CD4-positive, CD25-positive, alpha-beta regulatory T cell (primary cell): ENCODE measurements around the gene BIRC7. TPM values are rescaled to one million over a fixed set of nuclear protein-coding genes. Genes with fewer than 3 reads are reported as not detected.
A peak's percentile ranks its signal among the peaks of the same experiment; 100 is the strongest.

Experiments
- ATAC-seq, 2 donors: fragments of 150-1000 bp; cut with Tn5 transposase; one replicate each; pipeline ENCODE4 v1.10.0; 2021; ENCODE audit warnings: low read depth in 2 of 2, moderate number of reproducible peaks in 2 of 2, moderate library complexity in 1 of 2
- DNase-seq, 3 donors: peaks; one replicate each; pipeline versions ENCODE4 v3.0.0 to v3.0.0-alpha.2; 2012 to 2022; ENCODE audit warnings: mixed read lengths in 1 of 3
- H3K27ac ChIP-seq: one replicate; pipeline ENCODE4 v1.7.0; 2013; ENCODE audit warnings: mild to moderate bottlenecking, low read length; ENCODE audit not compliant: insufficient read depth, poor library complexity, severe bottlenecking
- H3K27me3 ChIP-seq: one replicate; pipeline ENCODE4 v1.7.0; 2013; ENCODE audit warnings: low read length; ENCODE audit not compliant: control insufficient read depth, insufficient read depth
- H3K36me3 ChIP-seq: one replicate; pipeline ENCODE4 v1.7.0; 2013; ENCODE audit warnings: mild to moderate bottlenecking, low read length, moderate library complexity; ENCODE audit not compliant: control insufficient read depth, insufficient read depth
- H3K4me1 ChIP-seq: 2 replicates; pipeline ENCODE4 v1.7.0; 2013; ENCODE audit warnings: mild to moderate bottlenecking, low read length; ENCODE audit not compliant: insufficient read depth, control insufficient read depth, poor library complexity, severe bottlenecking
- H3K4me3 ChIP-seq: one replicate; pipeline ENCODE4 v1.7.0; 2013; ENCODE audit warnings: low read depth, mild to moderate bottlenecking, low read length, moderate library complexity
- H3K9me3 ChIP-seq, 2 experiments: 1 replicate in 1 of 2; 2 replicates in 1 of 2; pipeline ENCODE4 v1.7.0; 2013; ENCODE audit warnings: low read length in 2 of 2, mild to moderate bottlenecking in 1 of 2, moderate library complexity in 1 of 2; ENCODE audit not compliant: control insufficient read depth in 2 of 2
- H3K27ac Mint-ChIP-seq, 3 donors: one replicate each; pipeline ENCODE4 v1.8.0; 2020 to 2022; ENCODE audit warnings: mild to moderate bottlenecking in 3 of 3, mixed read lengths in 3 of 3, moderate library complexity in 2 of 3
- H3K27me3 Mint-ChIP-seq: one replicate; pipeline ENCODE4 v1.8.0; 2022; ENCODE audit warnings: mild to moderate bottlenecking, mixed read lengths
- H3K36me3 Mint-ChIP-seq: one replicate; pipeline ENCODE4 v1.8.0; 2020; ENCODE audit warnings: mixed read lengths
- H3K4me1 Mint-ChIP-seq, 4 donors: one replicate each; pipeline ENCODE4 v1.8.0; 2020 to 2022; ENCODE audit warnings: mixed read lengths in 4 of 4, mild to moderate bottlenecking in 1 of 4
- H3K4me3 Mint-ChIP-seq, 4 donors: one replicate each; pipeline ENCODE4 v1.8.0; 2020 to 2022; ENCODE audit warnings: mild to moderate bottlenecking in 4 of 4, mixed read lengths in 4 of 4, moderate library complexity in 3 of 4
- H3K9me3 Mint-ChIP-seq, 7 donors: one replicate each; pipeline ENCODE4 v1.8.0; 2020 to 2022; ENCODE audit warnings: mixed read lengths in 7 of 7, mild to moderate bottlenecking in 3 of 7, moderate library complexity in 2 of 7
- polyA plus RNA-seq, 4 donors: library from polyadenylated mRNA; unstranded; fragments of 300-500 nt; fragmentation: Illumina TruSeq; gene quantifications; one replicate each; pipeline ENCODE4 v1.2.3, GENCODE V29; 2021
- total RNA-seq: library from RNA; stranded (reverse); gene quantifications from one replicate; pipeline ENCODE4 v1.2.3, GENCODE V29; 2022

The BIRC7 gene
- total and polyA plus RNA-seq, 5 donors from 2014 or later = not detected

- Histone ChIP-seq H3K27me3 (no peaks in the 10 kb centered on the region), H3K27ac (no peak overlapping the region), H3K4me3 (no peak overlapping the region), H3K4me1 (peaks cover 26% of the 10 kb centered on the region), H3K9me3 (no peaks in the 10 kb centered on the region), H3K36me3 (peaks cover 80% of the 10 kb centered on the region)
- peaks cover 20 to 81% (median 37%) of the 10 kb centered on the region in 4 donors for H3K4me1 Mint-ChIP-seq
- H3K36me3 Mint-ChIP-seq = peaks cover 34% of the 10 kb centered on the region
- H3K4me3 Mint-ChIP-seq = peak overlapping the region in 1 of 4 donors; percentile 47
- H3K9me3 Mint-ChIP-seq = no peaks in the 10 kb centered on the region
- DNase-seq = no peak
- H3K27ac Mint-ChIP-seq = peak overlapping the region in 1 of 3 donors; percentile 46
- ATAC-seq = no peak
- no peaks in the 10 kb centered on the region for H3K27me3 Mint-ChIP-seq
These were observed 25.6 kb upstream of the BIRC7 start for GRCh38 chr20:63210011-63210605.

GRCh38 chr20:63212393-63212730, 23.3 kb upstream of the BIRC7 start:
- H3K4me3 Mint-ChIP-seq = peak overlapping the region; percentile 51 to 77 (median 60)
- H3K36me3 ChIP-seq = peaks cover 62% of the 10 kb centered on the region
- H3K4me1 ChIP-seq = peaks cover 35% of the 10 kb centered on the region
- H3K27ac Mint-ChIP-seq = peak overlapping the region in 2 of 3 donors; percentile 60 to 88
- no peaks in the 10 kb centered on the region for H3K27me3 Mint-ChIP-seq
- H3K27ac ChIP-seq = no peak overlapping the region
- no peak for DNase-seq
- H3K4me3 ChIP-seq = peak overlapping the region; percentile 19
- H3K36me3 Mint-ChIP-seq = peaks cover 25% of the 10 kb centered on the region
- ATAC-seq = no peak
- H3K9me3 Mint-ChIP-seq = no peaks in the 10 kb centered on the region
- H3K27me3 ChIP-seq = no peaks in the 10 kb centered on the region
- H3K4me1 Mint-ChIP-seq = peaks cover 20 to 79% (median 32%) of the 10 kb centered on the region in 4 donors
- H3K9me3 ChIP-seq = no peaks in the 10 kb centered on the region

GRCh38 chr20:63212792-63213191, 22.9 kb upstream of the BIRC7 start:
- Mint-ChIP-seq H3K27ac (peak overlapping the region in 2 of 3 donors; percentile 60 to 88), H3K27me3 (no peaks in the 10 kb centered on the region), H3K4me1 (peaks cover 20 to 75% (median 32%) of the 10 kb centered on the region in 4 donors), H3K4me3 (peak overlapping the region in 2 of 4 donors; percentile 56 to 96), H3K36me3 (peaks cover 23% of the 10 kb centered on the region), H3K9me3 (no peaks in the 10 kb centered on the region)
- H3K4me1 ChIP-seq = peaks cover 35% of the 10 kb centered on the region
- ATAC-seq (no peak), DNase-seq (no peak)
- H3K9me3 ChIP-seq = no peaks in the 10 kb centered on the region
- peak overlapping the region; percentile 19 for H3K4me3 ChIP-seq
- peaks cover 59% of the 10 kb centered on the region for H3K36me3 ChIP-seq
- H3K27ac ChIP-seq = no peak overlapping the region
- no peaks in the 10 kb centered on the region for H3K27me3 ChIP-seq

GRCh38 chr20:63214514-63214913, 21.2 kb upstream of the BIRC7 start:
- H3K36me3 Mint-ChIP-seq = peaks cover 21% of the 10 kb centered on the region

GRCh38 chr20:63215101-63216040, 20.3 kb upstream of the BIRC7 start:
- DNase-seq (peak in 2 of 3 donors; percentile 9 to 46), ATAC-seq (peak in 1 of 2 donors; percentile 3)
- H3K4me3 Mint-ChIP-seq = peak overlapping the region; percentile 91 to 97 (median 95)
- H3K36me3 Mint-ChIP-seq = peaks cover 21% of the 10 kb centered on the region
- no peaks in the 10 kb centered on the region for H3K9me3 Mint-ChIP-seq
- H3K36me3 ChIP-seq = peaks cover 34% of the 10 kb centered on the region
- H3K4me1 Mint-ChIP-seq = peaks cover 20 to 55% (median 31%) of the 10 kb centered on the region in 4 donors
- no peaks in the 10 kb centered on the region for H3K9me3 ChIP-seq
- no peaks in the 10 kb centered on the region for H3K27me3 ChIP-seq
- peak overlapping the region; percentile 78 for H3K4me3 ChIP-seq
- peak overlapping the region; percentile 70 for H3K27ac ChIP-seq
- H3K27ac Mint-ChIP-seq = peak overlapping the region; percentile 69 to 96 (median 91)
- H3K27me3 Mint-ChIP-seq = peaks cover 2% of the 10 kb centered on the region
- H3K4me1 ChIP-seq = peaks cover 35% of the 10 kb centered on the region

More at GRCh38 chr20:63214514-63214913, 21.2 kb upstream of the BIRC7 start:
- Histone ChIP-seq H3K4me1 (peaks cover 35% of the 10 kb centered on the region), H3K4me3 (peak overlapping the region; percentile 78), H3K27ac (peak overlapping the region; percentile 70), H3K9me3 (no peaks in the 10 kb centered on the region), H3K36me3 (peaks cover 42% of the 10 kb centered on the region), H3K27me3 (no peaks in the 10 kb centered on the region)
- Mint-ChIP-seq H3K27ac (peak overlapping the region in 2 of 3 donors; percentile 72 to 91), H3K4me3 (peak overlapping the region; percentile 91 to 96 (median 95)), H3K9me3 (no peaks in the 10 kb centered on the region), H3K27me3 (no peaks in the 10 kb centered on the region), H3K4me1 (peaks cover 20 to 64% (median 31%) of the 10 kb centered on the region in 4 donors)
- no peak for ATAC-seq
- no peak for DNase-seq

GRCh38 chr20:63216041-63216848, 19.5 kb upstream of the BIRC7 start, which contains the start of gene YTHDF1:
Gene YTHDF1, minus strand, starts transcription at chr20:63216131. Its CDS starts 239 bp downstream, at chr20:63215892.
- H3K27ac ChIP-seq = peak within 1 kb of the TSS; percentile 85
- H3K27ac Mint-ChIP-seq = peak within 1 kb of the TSS; percentile 92 to 96 (median 95)

More at GRCh38 chr20:63216041-63216848, 19.5 kb upstream of the BIRC7 start, which contains the start of gene YTHDF1:
- H3K36me3 ChIP-seq = peaks cover 28% of the 10 kb centered on the region
- H3K36me3 Mint-ChIP-seq = peaks cover 18% of the 10 kb centered on the region
- H3K27me3 ChIP-seq = no peaks in the 10 kb centered on the region
- peaks cover 17 to 47% (median 26%) of the 10 kb centered on the region in 4 donors for H3K4me1 Mint-ChIP-seq
- no peaks in the 10 kb centered on the region for H3K9me3 Mint-ChIP-seq
- H3K27me3 Mint-ChIP-seq = peaks cover 4% of the 10 kb centered on the region
- H3K4me3 ChIP-seq = peak within 1 kb of the TSS; percentile 78
- peaks cover 35% of the 10 kb centered on the region for H3K4me1 ChIP-seq
- peak; percentile 92 to 97 (median 96) for DNase-seq
- peak; percentile 90 to 95 for ATAC-seq
- peak within 1 kb of the TSS; percentile 91 to 97 (median 95) for H3K4me3 Mint-ChIP-seq
- H3K9me3 ChIP-seq = no peaks in the 10 kb centered on the region
